ENCODE measurements around the gene FGR. TPM values are rescaled to one million over a fixed set of nuclear protein-coding genes. Genes with fewer than 3 reads are reported as not detected.

Gene FGR
- polyA plus RNA-seq, 1 of the 3 experiments (the other 2 are of a cell fraction), result not detected

- H3K9ac ChIP-seq, result no peak overlapping the region
- H3K27ac ChIP-seq (ENCODE audit: low read depth in 2 of 2, low read length in 1 of 2), result no peak overlapping the region
- no peaks in the 10 kb centered on the region for H3K9me2 ChIP-seq
- no peaks in the 10 kb centered on the region for H3K79me2 ChIP-seq (ENCODE audit: insufficient read depth)
- no peak overlapping the region for H3K4me3 ChIP-seq (ENCODE audit: low read depth in 2 of 2, low read length in 1 of 2)
- no peaks in the 10 kb centered on the region for H4K20me1 ChIP-seq (ENCODE audit: insufficient read depth)
- no peak overlapping the region for H3K4me2 ChIP-seq
- POLR2A ChIA-PET, result no interaction called here
- no peaks in the 10 kb centered on the region for H3K27me3 ChIP-seq (ENCODE audit: insufficient read depth)
- H3K4me1 ChIP-seq (ENCODE audit: control insufficient read depth in 1 of 2, insufficient read depth in 2 of 2, low read depth in 1 of 2, low read length in 1 of 2), result peaks cover 0 to 15% of the 10 kb centered on the region in 2 experiments; a peak in 1 of 4 replicates
- TF ChIP-seq RXRA (IDR thresholded peaks at IDR 0.05; ENCODE audit: borderline replicate concordance, low read depth) (no peak), MXI1 (IDR thresholded peaks at IDR 0.05; ENCODE audit: low read depth, low read length) (no peak), TCF12 (IDR thresholded peaks at IDR 0.05) (no peak), USF1 (IDR thresholded peaks at IDR 0.05; ENCODE audit: borderline replicate concordance, low read depth) (no peak), GABPA (IDR thresholded peaks at IDR 0.05; ENCODE audit: low read depth) (no peak), SIN3A (IDR thresholded peaks at IDR 0.05; ENCODE audit: borderline replicate concordance, low read depth, low read length) (no peak), EZH2phosphoT487 (IDR thresholded peaks at IDR 0.05; ENCODE audit: borderline replicate concordance, low read depth) (no peak), FOXJ3 (CRISPR knock-in tag; IDR thresholded peaks at IDR 0.05) (no peak), PBX3 (IDR thresholded peaks at IDR 0.05) (no peak), FOXM1 (IDR thresholded peaks at IDR 0.05; ENCODE audit: low read depth) (no peak), CTCF (IDR thresholded peaks at IDR 0.05) (no peak), MAX (IDR thresholded peaks at IDR 0.05; ENCODE audit: low read depth) (no peak), IRF3 (IDR thresholded peaks at IDR 0.05; ENCODE audit: low read depth, low read length) (no peak)
- H3K36me3 ChIP-seq (replicated peaks in 1 of 2; ENCODE audit: control insufficient read depth in 1 of 2, insufficient read depth in 2 of 2, low read length in 1 of 2), result no peaks in the 10 kb centered on the region
- DNase-seq, result no peak
- 82% methylated on average over 6 of the region's 6 CpGs for WGBS (ENCODE audit: low lambda C conversion rate)
- H3K9me3 ChIP-seq, result no peaks in the 10 kb centered on the region
- H3F3A ChIP-seq (replicated peaks; ENCODE audit: insufficient read depth), result no peaks in the 10 kb centered on the region
- no peak overlapping the region for H2AFZ ChIP-seq (ENCODE audit: low read depth)
- CTCF ChIA-PET, result interaction anchor here (1.4 to 18.4 kb wide), 4 partner anchors 52 to 370 kb away, joined by 4 to 526 read pairs (median 4); partner anchors contain the start of genes AHDC1 and FAM76A
Measured at GRCh38 chr1:27666791-27667254, 31.8 kb upstream of the FGR start.
